ENCODE results near the gene OR2M5. TPM values are rescaled to one million over a fixed set of nuclear protein-coding genes. Genes with fewer than 3 reads are reported as not detected.

OR2M5 gene
- total RNA-seq, result not detected

DNA sequence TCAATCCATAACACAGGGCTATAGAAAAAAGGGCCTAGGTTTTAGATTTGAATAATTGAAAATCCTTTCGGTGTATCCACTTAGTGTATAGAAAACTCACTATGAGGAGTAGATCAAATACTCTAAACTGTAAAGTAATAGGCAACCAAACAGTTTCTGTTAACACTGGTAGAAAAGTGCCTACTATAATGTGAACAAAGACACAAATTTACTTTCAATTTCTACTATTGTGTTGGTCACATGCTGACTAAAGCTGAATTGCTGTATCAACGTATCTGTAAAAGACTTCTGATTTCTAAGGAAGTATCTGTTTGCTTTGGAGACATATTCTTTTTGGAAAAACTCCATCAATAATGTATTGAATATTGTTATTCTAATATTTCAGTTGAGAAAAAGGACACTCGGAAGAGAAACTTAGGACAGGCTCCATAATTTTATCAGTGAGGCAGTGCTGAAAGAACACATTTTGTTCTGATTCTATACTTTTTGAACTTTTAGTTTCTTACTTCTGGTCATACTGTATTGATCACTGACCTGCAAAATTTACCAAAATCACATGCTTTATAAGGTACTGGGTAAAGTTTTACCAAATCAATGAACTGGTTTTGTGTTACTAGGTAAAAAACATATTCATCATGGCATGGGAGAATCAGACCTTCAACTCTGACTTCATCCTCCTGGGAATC, at the start of gene OR2M5:
OR2M5 (plus strand) TSS at position 636 of the 686 bp plus-strand sequence; CDS start at position 636, 0 bp downstream.
- TF ChIP-seq, protein P1, sequence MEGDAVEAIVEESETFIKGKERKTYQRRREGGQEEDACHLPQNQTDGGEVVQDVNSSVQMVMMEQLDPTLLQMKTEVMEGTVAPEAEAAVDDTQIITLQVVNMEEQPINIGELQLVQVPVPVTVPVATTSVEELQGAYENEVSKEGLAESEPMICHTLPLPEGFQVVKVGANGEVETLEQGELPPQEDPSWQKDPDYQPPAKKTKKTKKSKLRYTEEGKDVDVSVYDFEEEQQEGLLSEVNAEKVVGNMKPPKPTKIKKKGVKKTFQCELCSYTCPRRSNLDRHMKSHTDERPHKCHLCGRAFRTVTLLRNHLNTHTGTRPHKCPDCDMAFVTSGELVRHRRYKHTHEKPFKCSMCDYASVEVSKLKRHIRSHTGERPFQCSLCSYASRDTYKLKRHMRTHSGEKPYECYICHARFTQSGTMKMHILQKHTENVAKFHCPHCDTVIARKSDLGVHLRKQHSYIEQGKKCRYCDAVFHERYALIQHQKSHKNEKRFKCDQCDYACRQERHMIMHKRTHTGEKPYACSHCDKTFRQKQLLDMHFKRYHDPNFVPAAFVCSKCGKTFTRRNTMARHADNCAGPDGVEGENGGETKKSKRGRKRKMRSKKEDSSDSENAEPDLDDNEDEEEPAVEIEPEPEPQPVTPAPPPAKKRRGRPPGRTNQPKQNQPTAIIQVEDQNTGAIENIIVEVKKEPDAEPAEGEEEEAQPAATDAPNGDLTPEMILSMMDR (IDR thresholded peaks at IDR 0.05), result no peak
- H3K9me3 ChIP-seq, result peaks cover 0 to 15% of the 10 kb centered on the region in 2 donors
- no peak within 1 kb of the TSS for H3K27ac ChIP-seq
- no peaks in the 10 kb centered on the region for H3K27me3 ChIP-seq
- no peak within 1 kb of the TSS for H3K4me3 ChIP-seq
- DNase-seq (ENCODE audit: low spot score), result no peak
- H3K36me3 ChIP-seq, result no peaks in the 10 kb centered on the region
- H3K4me1 ChIP-seq, result no peaks in the 10 kb centered on the region

GRCh38 chr1:248098529-248098928, 46.4 kb upstream of the OR2M5 start:
- Histone ChIP-seq H3K4me3 (no peak overlapping the region), H3K4me1 (no peaks in the 10 kb centered on the region), H3K36me3 (no peaks in the 10 kb centered on the region), H3K27me3 (no peaks in the 10 kb centered on the region), H3K9me3 (no peaks in the 10 kb centered on the region), H3K27ac (no peak overlapping the region)
- no peak for DNase-seq (ENCODE audit: low spot score)
- TF ChIP-seq, protein P1 (IDR thresholded peaks at IDR 0.05), result no peak

GRCh38 chr1:248102847-248103246, 42.1 kb upstream of the OR2M5 start:
- H3K9me3 ChIP-seq, result no peaks in the 10 kb centered on the region
- no peak for DNase-seq (ENCODE audit: low spot score)
- no peaks in the 10 kb centered on the region for H3K27me3 ChIP-seq
- no peaks in the 10 kb centered on the region for H3K4me1 ChIP-seq
- TF ChIP-seq, protein P1 (IDR thresholded peaks at IDR 0.05), result no peak
- H3K36me3 ChIP-seq, result no peaks in the 10 kb centered on the region
- H3K27ac ChIP-seq, result no peak overlapping the region
- H3K4me3 ChIP-seq, result no peak overlapping the region

- DNase-seq (ENCODE audit: low spot score), result no peak
- H3K4me3 ChIP-seq, result no peak overlapping the region
- no peaks in the 10 kb centered on the region for H3K4me1 ChIP-seq
- no peaks in the 10 kb centered on the region for H3K27me3 ChIP-seq
- TF ChIP-seq, protein P1 (IDR thresholded peaks at IDR 0.05), result no peak
- no peak overlapping the region for H3K27ac ChIP-seq
- H3K9me3 ChIP-seq, result peaks cover 4 to 28% of the 10 kb centered on the region in 2 donors
- H3K36me3 ChIP-seq, result no peaks in the 10 kb centered on the region
Observed at GRCh38 chr1:248111157-248111556, 33.8 kb upstream of the OR2M5 start.

DNA sequence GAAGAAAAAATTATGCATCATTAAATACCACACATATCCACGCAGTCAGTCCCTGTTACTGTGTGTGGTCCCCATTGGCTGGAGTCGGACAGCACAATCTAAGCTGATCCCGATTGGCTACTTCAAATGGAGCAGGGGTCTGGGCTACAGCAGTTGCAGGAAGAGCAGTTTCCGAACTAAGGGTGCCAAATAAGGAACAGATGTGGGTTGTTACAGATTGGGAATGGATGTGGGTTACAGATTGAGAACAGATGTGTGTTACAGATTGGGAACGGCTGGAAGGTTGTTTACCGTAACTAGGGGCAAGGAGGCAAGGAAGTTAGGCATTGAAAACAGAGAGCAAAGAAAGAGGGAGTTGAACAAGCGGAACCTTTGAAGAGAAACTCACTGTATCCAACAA, 30.1 kb upstream of the OR2M5 start:
- Histone ChIP-seq H3K9me3 (peaks cover 4 to 25% of the 10 kb centered on the region in 2 donors), H3K4me1 (no peaks in the 10 kb centered on the region), H3K4me3 (no peak overlapping the region), H3K36me3 (no peaks in the 10 kb centered on the region), H3K27ac (no peak overlapping the region), H3K27me3 (no peaks in the 10 kb centered on the region)
- TF ChIP-seq, protein P1 (IDR thresholded peaks at IDR 0.05), result no peak
- DNase-seq (ENCODE audit: low spot score), result no peak

DNA sequence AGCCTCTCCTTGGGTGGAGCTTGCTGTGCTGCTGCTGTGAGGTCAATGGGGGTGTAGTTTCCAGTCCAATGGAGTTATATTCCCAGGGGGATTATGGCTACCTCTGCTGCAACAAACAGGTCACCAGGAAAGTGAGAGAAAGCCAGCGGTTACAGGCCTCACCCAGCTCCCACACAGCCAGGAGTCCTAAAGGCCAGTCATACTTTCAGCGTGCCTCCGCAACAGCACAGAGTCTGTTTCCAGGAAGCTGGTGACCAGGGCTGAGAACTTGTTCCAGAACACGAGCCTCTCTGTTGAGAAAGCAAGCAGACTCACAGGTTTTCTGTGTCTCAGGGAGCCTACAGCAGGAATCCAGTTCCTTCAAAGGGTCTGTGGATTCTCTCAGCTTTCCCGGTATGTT, 17.3 kb upstream of the OR2M5 start:
- H3K9me3 ChIP-seq, result no peaks in the 10 kb centered on the region
- H3K27me3 ChIP-seq, result no peaks in the 10 kb centered on the region
- H3K36me3 ChIP-seq, result no peaks in the 10 kb centered on the region
- no peak overlapping the region for H3K27ac ChIP-seq
- H3K4me3 ChIP-seq, result no peak overlapping the region
- TF ChIP-seq, protein P1 (IDR thresholded peaks at IDR 0.05), result no peak
- DNase-seq (ENCODE audit: low spot score), result no peak
- no peaks in the 10 kb centered on the region for H3K4me1 ChIP-seq
